Naive thymus-derived CD8-positive, alpha-beta T cell (primary cell): ENCODE measurements around the gene FDX1. TPM values are rescaled to one million over a fixed set of nuclear protein-coding genes. Genes with fewer than 3 reads are reported as not detected.
"Not testable (repeated sequence)": the region's sequence is repeated elsewhere in the genome, so short reads cannot be mapped to it uniquely, and the experiment has no call there.

ENCODE experiments used
- ATAC-seq, 2 donors: fragments of 150-1000 bp; cut with Tn5 transposase in 1 of 2; sonication (Bioruptor Pico), chemical (Tn5 transposase) in 1 of 2; 1 replicate in 1 of 2; 2 replicates in 1 of 2; pipeline ENCODE4 v1.10.0; 2021; ENCODE audit warnings: mild to moderate bottlenecking in 2 of 2, moderate library complexity in 2 of 2
- POLR2A ChIA-PET: fragments of 350-600 bp; sonication (Branson Sonifier 250); formaldehyde crosslinking; loops from one replicate; lab custom pipeline; 2021; ENCODE audit warnings: antibody characterized with exemption; lab: Charles Lee
- DNase-seq, 10 donors: peaks; one replicate each; pipeline versions ENCODE4 v3.0.0 to v3.0.0-alpha.2; 2020 to 2022
- H3K27ac Mint-ChIP-seq, 10 donors: one replicate each; pipeline ENCODE4 v1.8.0; 2020 to 2022; ENCODE audit warnings: mild to moderate bottlenecking in 10 of 10, mixed read lengths in 10 of 10, moderate library complexity in 4 of 10, inconsistent platforms in 1 of 10
- H3K27me3 Mint-ChIP-seq, 5 donors: one replicate each; pipeline ENCODE4 v1.8.0; 2021 to 2022; ENCODE audit warnings: mixed read lengths in 5 of 5
- H3K36me3 Mint-ChIP-seq, 3 donors: one replicate each; pipeline ENCODE4 v1.8.0; 2020 to 2022; ENCODE audit warnings: mixed read lengths in 3 of 3, mild to moderate bottlenecking in 2 of 3, inconsistent platforms in 1 of 3
- H3K4me1 Mint-ChIP-seq, 4 donors: one replicate each; pipeline ENCODE4 v1.8.0; 2021 to 2022; ENCODE audit warnings: mixed read lengths in 4 of 4
- H3K4me3 Mint-ChIP-seq, 10 donors: one replicate each; pipeline ENCODE4 v1.8.0; 2020 to 2022; ENCODE audit warnings: mild to moderate bottlenecking in 10 of 10, mixed read lengths in 10 of 10, moderate library complexity in 6 of 10, inconsistent platforms in 1 of 10
- H3K9me3 Mint-ChIP-seq, 9 donors: one replicate each; pipeline ENCODE4 v1.8.0; 2020 to 2022; ENCODE audit warnings: mixed read lengths in 9 of 9, mild to moderate bottlenecking in 3 of 9, inconsistent platforms in 1 of 9, moderate library complexity in 1 of 9
- polyA plus RNA-seq, 3 donors: library from polyadenylated mRNA; unstranded; fragments of 300-500 nt; fragmentation: Illumina TruSeq; gene quantifications; one replicate each; pipeline ENCODE4 v1.2.3, GENCODE V29; 2021
- total RNA-seq, 8 experiments: library from RNA in 2 of 8; stranded (reverse) in 2 of 8; gene quantifications; one replicate each; pipeline ENCODE4 v1.2.3 and lab custom pipeline; 2021 to 2026

FDX1 gene
- 10 to 100 TPM; 11.0 to 12.4 TPM for total RNA-seq
- polyA plus RNA-seq: 10 to 100 TPM; 15.8 to 18.2 (median 17.1) TPM
- total RNA-seq (lab: John Stamatoyannopoulos, UW): 18.0 to 36.7 (median 20.9) reads per million in 6 experiments

- H3K9me3 Mint-ChIP-seq: no peaks in the 10 kb centered on the region
- no peaks in the 10 kb centered on the region for H3K27me3 Mint-ChIP-seq
- ATAC-seq (peak; percentile 80 to 81), DNase-seq (peak; percentile 71 to 90 (median 79))
- H3K4me1 Mint-ChIP-seq: peaks cover 19 to 51% (median 48%) of the 10 kb centered on the region in 4 donors
- peak within 1 kb of the TSS; percentile 95 to 99 (median 98) for H3K27ac Mint-ChIP-seq
- peak within 1 kb of the TSS; percentile 96 to 99 (median 98) for H3K4me3 Mint-ChIP-seq
- H3K36me3 Mint-ChIP-seq: no peaks in the 10 kb centered on the region
- POLR2A ChIA-PET: interaction anchor here (0.6 to 0.9 kb wide), 4 partner anchors 10 to 1657 kb away, joined by 3 to 6 read pairs (median 4); partner anchors contain the start of genes RDX, SDHD and TIMM8B
Observed at GRCh38 chr11:110429731-110430266, at the start of gene FDX1. FDX1 (plus strand) TSS chr11:110429948; CDS start chr11:110430121, 173 bp downstream.

DNA sequence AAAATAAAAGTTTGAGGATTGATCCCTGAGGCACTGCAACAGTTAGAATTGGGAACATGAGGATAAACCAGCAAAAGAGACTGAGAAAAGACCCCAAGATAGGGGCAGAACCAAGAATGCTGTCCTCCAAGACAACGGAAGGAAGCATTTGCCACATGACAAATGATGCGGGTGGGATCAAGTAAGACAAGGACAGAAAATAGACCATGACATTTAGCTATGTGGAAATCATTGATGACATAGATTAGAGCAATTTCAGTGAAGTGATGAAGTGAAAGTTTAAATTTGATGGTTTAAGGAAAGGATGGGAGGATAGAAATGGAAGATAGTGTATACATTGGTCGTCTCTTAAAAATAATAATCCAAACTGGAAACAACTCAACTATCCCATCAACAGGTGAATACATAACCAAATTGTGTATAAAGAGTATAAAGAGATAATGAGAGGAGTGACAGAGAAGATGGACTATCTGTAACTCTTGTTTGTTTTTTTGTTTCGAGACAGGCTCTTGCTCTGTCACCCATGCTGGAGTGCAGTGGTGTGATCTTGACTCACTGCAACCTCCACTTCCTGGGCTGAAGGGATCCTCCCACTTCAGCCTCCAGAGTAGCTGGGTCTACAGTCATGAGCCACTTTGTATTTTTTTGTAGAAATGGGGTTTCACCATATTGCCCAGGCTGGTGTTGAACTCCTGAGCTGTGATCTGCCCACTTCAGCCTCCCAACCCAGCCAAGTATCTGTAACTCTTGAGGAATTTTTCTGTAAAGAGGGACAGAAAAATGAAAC is 48.7 kb upstream of the FDX1 start:
- peaks cover 0 to 2% (median 0%) of the 10 kb centered on the region in 3 donors for H3K36me3 Mint-ChIP-seq
- no peak overlapping the region for H3K4me3 Mint-ChIP-seq
- no peak overlapping the region for H3K27ac Mint-ChIP-seq
- H3K9me3 Mint-ChIP-seq: peaks cover 0 to 2% (median 0%) of the 10 kb centered on the region in 9 donors
- DNase-seq (no peak), ATAC-seq (no peak)
- H3K27me3 Mint-ChIP-seq: peaks cover 0 to 5% (median 3%) of the 10 kb centered on the region in 5 donors
- POLR2A ChIA-PET: no interaction called here
- peaks cover 0 to 5% (median 3%) of the 10 kb centered on the region in 4 donors for H3K4me1 Mint-ChIP-seq

DNA sequence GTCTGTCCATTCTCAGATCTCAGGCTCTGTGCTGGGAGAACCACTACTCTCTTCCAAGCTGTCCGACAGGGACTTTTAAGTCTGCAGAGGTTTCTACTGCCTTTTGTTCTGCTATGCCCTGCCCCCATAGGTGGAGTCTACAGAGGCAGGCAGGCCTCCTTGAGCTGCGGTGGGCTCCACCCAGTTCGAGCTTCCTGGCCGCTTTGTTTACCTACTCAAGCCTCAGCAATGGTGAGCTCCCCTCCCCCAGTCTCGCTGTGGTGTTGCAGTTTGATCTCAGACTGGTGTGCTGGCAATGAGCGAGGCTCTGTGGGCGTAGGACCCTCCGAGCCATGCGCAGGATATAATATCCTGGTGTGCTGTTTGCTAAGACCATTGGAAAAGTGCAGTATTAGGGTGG is 41.5 kb upstream of the FDX1 start:
- H3K4me1 Mint-ChIP-seq, POLR2A ChIA-PET, H3K4me3 Mint-ChIP-seq, H3K36me3 Mint-ChIP-seq, ATAC-seq, H3K27ac Mint-ChIP-seq, H3K27me3 Mint-ChIP-seq, DNase-seq: not testable (repeated sequence)
- peaks cover 0 to 18% (median 2%) of the 10 kb centered on the region in 9 donors for H3K9me3 Mint-ChIP-seq

DNA sequence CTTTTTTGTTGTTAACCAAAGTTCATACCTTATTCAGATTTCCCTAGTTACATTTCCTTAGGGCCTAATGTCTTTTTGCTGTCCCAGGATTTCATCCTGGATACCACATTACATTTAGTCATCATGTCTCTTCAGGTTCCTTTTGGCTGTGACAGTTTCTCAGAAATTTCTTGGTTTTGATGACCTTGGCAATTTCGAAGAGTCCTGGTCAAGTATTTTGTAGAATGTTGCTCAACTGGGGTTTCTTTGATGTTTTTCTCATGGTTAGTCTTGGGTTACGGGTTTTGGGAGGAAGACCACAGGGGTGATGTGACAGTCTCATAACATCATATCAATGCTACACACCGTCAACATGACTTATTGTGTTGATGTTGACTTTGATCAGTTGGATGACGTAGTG is 39.8 kb upstream of the FDX1 start:
- no peaks in the 10 kb centered on the region for H3K4me1 Mint-ChIP-seq
- H3K27me3 Mint-ChIP-seq: peaks cover 0 to 8% (median 2%) of the 10 kb centered on the region in 5 donors
- peaks cover 0 to 2% (median 0%) of the 10 kb centered on the region in 3 donors for H3K36me3 Mint-ChIP-seq
- no peak overlapping the region for H3K4me3 Mint-ChIP-seq
- peaks cover 0 to 18% (median 0%) of the 10 kb centered on the region in 9 donors for H3K9me3 Mint-ChIP-seq
- H3K27ac Mint-ChIP-seq: no peak overlapping the region
- POLR2A ChIA-PET: no interaction called here
- no peak for ATAC-seq
- DNase-seq: no peak

DNA sequence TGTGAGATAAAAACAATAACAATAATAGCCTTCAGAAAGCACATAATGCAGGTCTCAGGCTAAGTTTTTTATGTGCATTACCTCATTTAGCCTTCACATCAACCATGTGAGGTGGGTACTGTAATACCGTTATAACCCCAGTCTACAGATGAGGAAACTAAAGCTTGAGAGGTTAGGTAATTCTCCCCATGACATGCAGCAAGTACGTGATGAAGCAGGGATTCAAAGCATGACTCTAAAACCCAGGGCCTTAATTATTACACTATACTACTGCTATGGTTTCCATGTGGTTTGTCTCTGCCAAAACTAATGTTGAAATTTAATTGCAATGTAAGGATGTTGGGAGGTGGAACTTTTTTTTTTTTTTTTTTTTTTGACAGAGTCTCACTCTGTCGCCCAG is 37.7 kb upstream of the FDX1 start:
- H3K27ac Mint-ChIP-seq: no peak overlapping the region
- peaks cover 0 to 24% (median 8%) of the 10 kb centered on the region in 9 donors for H3K9me3 Mint-ChIP-seq
- no peaks in the 10 kb centered on the region for H3K4me1 Mint-ChIP-seq
- POLR2A ChIA-PET: interaction anchor here (0.6 kb wide), 1 partner anchor 90 kb away, joined by 4 read pairs; no protein-coding TSS in a partner anchor
- DNase-seq (no peak), ATAC-seq (no peak)
- H3K4me3 Mint-ChIP-seq: no peak overlapping the region
- peaks cover 0 to 4% (median 3%) of the 10 kb centered on the region in 3 donors for H3K36me3 Mint-ChIP-seq
- H3K27me3 Mint-ChIP-seq: peaks cover 0 to 14% (median 2%) of the 10 kb centered on the region in 5 donors

DNA sequence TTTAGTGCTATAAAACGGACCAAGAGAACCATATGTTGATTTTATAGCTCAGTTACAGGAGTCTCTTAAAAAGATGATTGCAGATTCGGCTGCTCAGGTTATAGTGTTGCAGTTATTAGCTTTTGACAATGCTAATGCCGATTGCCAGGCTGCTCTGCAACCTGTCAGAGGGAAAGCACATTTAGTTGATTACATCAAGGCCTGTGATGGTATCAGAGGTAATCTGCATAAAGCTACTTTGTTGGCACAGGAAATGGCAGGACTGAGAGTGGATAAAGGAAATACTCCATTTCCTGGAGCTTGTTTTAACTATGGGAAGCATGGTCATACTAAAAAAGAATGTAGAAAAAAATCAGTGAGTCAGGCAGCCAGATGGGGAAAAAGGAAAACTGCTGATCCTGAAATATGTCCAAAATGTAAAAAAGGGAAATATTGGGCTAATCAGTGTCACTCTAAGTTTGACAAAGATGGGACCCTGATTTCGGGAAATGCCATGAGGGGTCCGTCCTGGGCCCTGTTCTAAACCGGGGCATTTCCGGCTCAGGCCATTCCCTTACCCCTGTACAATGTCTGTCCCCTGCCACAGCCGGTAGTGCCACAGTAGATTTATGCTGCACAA is 32.0 kb upstream of the FDX1 start:
- H3K4me1 Mint-ChIP-seq, H3K4me3 Mint-ChIP-seq, DNase-seq, ATAC-seq, H3K27ac Mint-ChIP-seq, POLR2A ChIA-PET, H3K36me3 Mint-ChIP-seq: not testable (repeated sequence)
- H3K9me3 Mint-ChIP-seq: peaks cover 0 to 16% (median 7%) of the 10 kb centered on the region in 9 donors
- peaks cover 0 to 12% (median 4%) of the 10 kb centered on the region in 5 donors for H3K27me3 Mint-ChIP-seq

- POLR2A ChIA-PET, DNase-seq, H3K36me3 Mint-ChIP-seq, ATAC-seq, H3K4me1 Mint-ChIP-seq, H3K4me3 Mint-ChIP-seq, H3K27ac Mint-ChIP-seq, H3K27me3 Mint-ChIP-seq: not testable (repeated sequence)
- H3K9me3 Mint-ChIP-seq: peaks cover 0 to 15% (median 0%) of the 10 kb centered on the region in 9 donors
Observed at GRCh38 chr11:110403585-110403984, 26.2 kb upstream of the FDX1 start.

GRCh38 chr11:110405636-110406035 is 24.1 kb upstream of the FDX1 start:
- DNase-seq, H3K4me3 Mint-ChIP-seq, POLR2A ChIA-PET, ATAC-seq, H3K36me3 Mint-ChIP-seq, H3K4me1 Mint-ChIP-seq, H3K27me3 Mint-ChIP-seq, H3K27ac Mint-ChIP-seq: not testable (repeated sequence)
- H3K9me3 Mint-ChIP-seq: peaks cover 0 to 15% (median 0%) of the 10 kb centered on the region in 9 donors

DNA sequence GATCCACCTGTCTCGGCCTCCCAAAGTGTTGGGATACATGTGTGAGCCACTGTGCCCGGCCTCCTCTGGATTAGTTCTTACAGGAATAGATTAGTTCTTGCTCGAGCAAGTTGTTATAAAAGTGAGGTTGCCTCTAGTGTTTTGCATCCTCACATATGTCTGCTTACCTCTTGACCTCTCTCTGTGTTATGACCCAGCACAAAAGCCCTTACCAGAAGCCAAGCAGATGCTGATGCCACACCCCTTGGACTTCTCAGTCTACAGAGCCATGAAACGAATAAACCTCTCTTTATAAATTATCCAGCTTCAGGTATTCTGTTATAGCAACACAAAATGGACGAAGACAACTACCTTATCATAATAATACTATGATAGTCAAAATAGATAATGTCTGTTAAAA is 22.4 kb upstream of the FDX1 start:
- no peak for DNase-seq
- Mint-ChIP-seq H3K27me3 (no peaks in the 10 kb centered on the region), H3K4me1 (no peaks in the 10 kb centered on the region), H3K36me3 (no peaks in the 10 kb centered on the region), H3K9me3 (peaks cover 0 to 15% (median 0%) of the 10 kb centered on the region in 9 donors), H3K4me3 (no peak overlapping the region), H3K27ac (no peak overlapping the region)
- no peak for ATAC-seq
- POLR2A ChIA-PET: no interaction called here

DNA sequence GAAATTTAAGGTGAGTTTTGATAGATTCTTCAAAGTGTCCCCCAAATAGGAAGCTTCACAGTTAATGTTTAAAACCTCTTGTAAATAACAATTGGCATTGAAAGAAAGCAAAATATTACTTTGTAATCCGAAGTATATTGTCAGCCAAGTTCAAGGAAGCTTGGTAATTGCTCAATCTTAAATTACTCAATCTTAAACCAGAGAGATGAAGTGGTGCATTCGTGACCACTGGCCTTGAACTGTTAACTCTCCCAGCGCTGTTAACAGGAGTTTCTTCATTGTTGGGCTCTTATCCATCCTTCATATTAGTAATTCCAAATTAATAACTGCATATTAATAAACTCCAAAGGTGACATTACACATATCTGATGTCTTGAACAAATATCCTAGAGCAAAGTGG is 20.6 kb upstream of the FDX1 start:
- H3K36me3 Mint-ChIP-seq: no peaks in the 10 kb centered on the region
- DNase-seq (no peak), ATAC-seq (no peak)
- no peaks in the 10 kb centered on the region for H3K27me3 Mint-ChIP-seq
- peaks cover 0 to 15% (median 0%) of the 10 kb centered on the region in 9 donors for H3K9me3 Mint-ChIP-seq
- no peak overlapping the region for H3K27ac Mint-ChIP-seq
- POLR2A ChIA-PET: no interaction called here
- H3K4me3 Mint-ChIP-seq: no peak overlapping the region
- H3K4me1 Mint-ChIP-seq: no peaks in the 10 kb centered on the region

- Mint-ChIP-seq H3K9me3 (peaks cover 0 to 9% (median 0%) of the 10 kb centered on the region in 9 donors), H3K27ac (peak overlapping the region in 1 of 10 donors; percentile 42), H3K36me3 (no peaks in the 10 kb centered on the region), H3K4me1 (no peaks in the 10 kb centered on the region), H3K27me3 (no peaks in the 10 kb centered on the region), H3K4me3 (no peak overlapping the region)
- ATAC-seq (no peak), DNase-seq (no peak)
- POLR2A ChIA-PET: no interaction called here
Observed at GRCh38 chr11:110410651-110411050, 19.1 kb upstream of the FDX1 start.

DNA sequence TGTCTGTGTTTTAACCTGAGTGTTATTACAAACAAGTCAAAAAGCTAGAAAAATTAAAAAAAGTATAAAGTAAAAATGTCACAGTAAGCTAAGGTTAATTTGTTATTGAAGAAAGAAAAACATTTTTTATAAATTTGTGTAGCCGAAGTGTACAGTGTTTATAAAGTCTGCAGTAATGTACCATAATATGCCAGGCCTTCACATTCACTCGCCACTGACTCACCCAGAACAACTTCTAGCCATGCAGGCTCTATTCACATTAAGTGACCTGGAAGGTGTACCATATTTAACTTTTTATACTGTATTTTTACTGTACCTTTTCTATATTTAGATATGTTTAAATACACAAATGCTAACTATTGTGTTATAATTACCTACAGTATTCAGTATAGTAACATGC is 14.7 kb upstream of the FDX1 start:
- Mint-ChIP-seq H3K27me3 (peaks cover 0 to 4% (median 0%) of the 10 kb centered on the region in 5 donors), H3K4me1 (no peaks in the 10 kb centered on the region), H3K9me3 (no peaks in the 10 kb centered on the region), H3K36me3 (peaks cover 0 to 2% (median 0%) of the 10 kb centered on the region in 3 donors), H3K27ac (no peak overlapping the region), H3K4me3 (no peak overlapping the region)
- POLR2A ChIA-PET: no interaction called here
- no peak for ATAC-seq
- no peak for DNase-seq
